ENCODE results near the gene MAT2A. TPM values are rescaled to one million over a fixed set of nuclear protein-coding genes. Genes with fewer than 3 reads are reported as not detected.
A peak's percentile ranks its signal among the peaks of the same experiment; 100 is the strongest.

Gene MAT2A
- 100 to 1,000 TPM in 11 of 12 donors, not detected in 1; 145 to 284 (median 207) TPM for polyA plus RNA-seq (ENCODE audit: insufficient read length in 12 of 12)
- long read RNA-seq, donor 1, transcript MAT2A-201 (9 exons, 2,819 nt) = major isoform, 20 of 224 reads
- long read RNA-seq, donor 1, partial matches to known transcripts = 203 of 224 reads
- long read RNA-seq, donor 1, other reads (novel, unspliced or antisense) = 0 of 224 reads
- long read RNA-seq, donor 2, transcript MAT2A-201 (9 exons, 2,819 nt) = major isoform, 26 of 43 reads
- long read RNA-seq, donor 2, partial matches to known transcripts = 17 of 43 reads
- long read RNA-seq, donor 2, other reads (novel, unspliced or antisense) = 0 of 43 reads
- long read RNA-seq, donor 3, transcript MAT2A-201 (9 exons, 2,819 nt) = major isoform, 16 of 38 reads
- long read RNA-seq, donor 3, partial matches to known transcripts = 21 of 38 reads
- long read RNA-seq, donor 3, other reads (novel, unspliced or antisense) = 0 of 38 reads
- long read RNA-seq, donor 4, transcript MAT2A-201 (9 exons, 2,819 nt) = major isoform, 9 of 52 reads
- long read RNA-seq, donor 4, partial matches to known transcripts = 42 of 52 reads
- long read RNA-seq, donor 4, other reads (novel, unspliced or antisense) = 0 of 52 reads
- long read RNA-seq, donor 5, transcript MAT2A-201 (9 exons, 2,819 nt) = major isoform, 29 of 108 reads
- long read RNA-seq, donor 5, partial matches to known transcripts = 75 of 108 reads
- long read RNA-seq, donor 5, other reads (novel, unspliced or antisense) = 0 of 108 reads
- long read RNA-seq, donor 6, transcript MAT2A-201 (9 exons, 2,819 nt) = major isoform, 14 of 33 reads
- long read RNA-seq, donor 6, partial matches to known transcripts = 17 of 33 reads
- long read RNA-seq, donor 6, other reads (novel, unspliced or antisense) = 0 of 33 reads
- long read RNA-seq, donor 7, transcript MAT2A-201 (9 exons, 2,819 nt) = major isoform, 19 of 83 reads
- long read RNA-seq, donor 7, partial matches to known transcripts = 64 of 83 reads
- long read RNA-seq, donor 7, other reads (novel, unspliced or antisense) = 0 of 83 reads
- long read RNA-seq, donor 8, transcript MAT2A-201 (9 exons, 2,819 nt) = major isoform, 40 of 107 reads
- long read RNA-seq, donor 8, partial matches to known transcripts = 66 of 107 reads
- long read RNA-seq, donor 8, other reads (novel, unspliced or antisense) = 0 of 107 reads
- long read RNA-seq, donor 9, transcript MAT2A-201 (9 exons, 2,819 nt) = major isoform, 16 of 24 reads
- long read RNA-seq, donor 9, partial matches to known transcripts = 7 of 24 reads
- long read RNA-seq, donor 9, other reads (novel, unspliced or antisense) = 0 of 24 reads
- long read RNA-seq, donor 10, transcript MAT2A-201 (9 exons, 2,819 nt) = major isoform, 17 of 54 reads
- long read RNA-seq, donor 10, partial matches to known transcripts = 37 of 54 reads
- long read RNA-seq, donor 10, other reads (novel, unspliced or antisense) = 0 of 54 reads
- long read RNA-seq, donor 11, transcript MAT2A-201 (9 exons, 2,819 nt) = major isoform, 30 of 54 reads
- long read RNA-seq, donor 11, partial matches to known transcripts = 21 of 54 reads
- long read RNA-seq, donor 11, other reads (novel, unspliced or antisense) = 0 of 54 reads

DNA sequence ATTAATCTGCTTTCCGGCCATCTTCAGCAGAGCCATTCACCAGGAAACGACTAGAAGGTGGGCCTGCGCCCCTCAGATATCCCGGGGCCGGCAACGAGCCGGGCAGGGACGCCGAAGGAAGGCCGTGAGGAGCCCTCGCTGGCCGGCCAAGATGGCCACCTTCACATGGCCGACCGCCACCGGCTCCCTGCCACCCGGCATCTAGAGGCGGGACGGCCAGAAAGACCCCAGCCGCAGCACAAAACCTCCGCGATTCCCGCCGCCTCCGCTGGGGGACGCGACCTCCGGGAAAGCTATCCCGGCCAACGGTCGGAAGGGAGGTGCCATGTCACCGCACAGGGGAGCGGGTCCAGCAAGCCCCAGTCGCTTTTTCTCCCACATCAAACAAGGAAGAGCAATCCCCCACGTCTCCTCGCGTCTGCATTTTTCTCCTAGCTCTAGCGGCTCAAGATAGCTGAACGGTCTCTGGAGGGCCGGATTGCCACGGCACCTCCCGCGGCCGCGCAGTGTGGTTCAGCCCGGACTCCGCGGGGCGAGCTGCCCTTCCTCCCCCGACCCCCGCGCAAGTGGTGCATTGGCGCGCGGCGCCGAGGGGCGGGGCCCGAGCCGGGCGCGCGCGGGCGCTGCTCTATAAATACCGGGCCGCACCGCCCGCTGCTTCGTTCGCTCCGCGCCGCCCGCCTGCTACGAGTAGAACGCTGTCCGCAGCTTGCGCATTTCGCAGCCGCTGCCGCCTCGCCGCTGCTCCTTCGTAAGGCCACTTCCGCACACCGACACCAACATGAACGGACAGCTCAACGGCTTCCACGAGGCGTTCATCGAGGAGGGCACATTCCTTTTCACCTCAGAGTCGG, at the start of gene MAT2A:
TSS of gene MAT2A (plus strand) at position 662 of the 854 bp plus-strand sequence. CDS start at position 782, 120 bp downstream.
- DNase-seq = peak; percentile 97

DNA sequence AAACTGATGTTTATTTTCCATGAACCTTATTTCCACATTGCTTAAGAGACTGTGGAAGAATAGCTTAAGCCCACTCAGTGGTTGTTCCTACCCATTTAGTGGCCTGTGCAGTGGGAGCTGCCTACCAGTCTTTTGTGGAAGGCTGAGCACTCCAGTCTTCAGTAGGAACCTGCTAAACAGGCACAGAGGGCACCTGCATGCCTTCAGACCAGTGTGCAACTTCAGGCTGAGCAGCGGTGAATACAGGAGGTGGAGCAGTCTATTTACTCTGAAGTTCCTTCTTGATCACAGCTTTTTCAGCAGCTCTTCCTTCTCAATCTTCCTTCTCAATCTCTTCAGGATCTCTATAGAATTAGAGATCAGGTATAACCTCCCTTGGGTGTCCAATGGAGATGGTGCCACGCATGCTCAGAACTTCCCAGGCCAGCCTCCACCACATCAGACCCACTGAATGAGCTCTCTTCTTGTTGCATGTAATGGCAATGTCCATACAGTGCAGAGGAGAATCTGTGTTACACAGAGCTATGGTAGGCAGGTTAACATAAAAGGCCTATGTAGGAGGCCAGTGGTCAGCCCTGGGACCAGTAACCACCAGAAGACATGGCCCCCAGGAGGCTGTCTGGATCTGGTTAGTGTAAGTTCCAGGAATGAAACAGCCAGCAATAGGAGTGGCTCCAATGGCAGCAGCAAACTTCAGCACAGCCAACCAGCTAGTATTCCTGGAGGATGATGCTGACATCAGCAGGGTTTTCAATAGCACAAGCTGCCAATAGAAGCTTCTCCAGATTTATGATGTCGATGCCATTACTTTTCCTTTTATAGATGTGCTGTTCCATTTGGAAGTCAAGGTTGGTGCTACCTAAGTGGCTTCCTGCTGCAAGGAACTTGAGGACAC, 47.9 kb upstream of the MAT2A start:
- no peak for DNase-seq

DNA sequence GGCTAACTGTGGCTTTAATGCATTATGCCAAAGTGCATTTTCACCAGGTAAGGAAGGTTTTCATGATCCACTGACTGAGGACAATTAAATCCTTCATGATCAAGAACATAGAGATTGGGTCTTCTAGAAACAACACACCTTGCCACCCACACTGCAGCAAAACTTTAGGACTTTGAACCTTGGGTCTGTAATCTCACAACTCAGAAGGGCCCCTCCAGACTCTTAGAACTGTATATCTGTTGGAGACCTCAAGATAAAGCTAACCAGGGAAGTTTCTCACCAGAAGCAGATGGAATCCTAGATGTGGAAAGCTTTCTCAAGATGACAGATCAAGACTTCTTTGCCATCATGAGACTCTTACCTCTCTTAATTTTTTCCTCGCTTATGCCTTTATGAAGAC, 42.5 kb upstream of the MAT2A start:
- DNase-seq = no peak

DNA sequence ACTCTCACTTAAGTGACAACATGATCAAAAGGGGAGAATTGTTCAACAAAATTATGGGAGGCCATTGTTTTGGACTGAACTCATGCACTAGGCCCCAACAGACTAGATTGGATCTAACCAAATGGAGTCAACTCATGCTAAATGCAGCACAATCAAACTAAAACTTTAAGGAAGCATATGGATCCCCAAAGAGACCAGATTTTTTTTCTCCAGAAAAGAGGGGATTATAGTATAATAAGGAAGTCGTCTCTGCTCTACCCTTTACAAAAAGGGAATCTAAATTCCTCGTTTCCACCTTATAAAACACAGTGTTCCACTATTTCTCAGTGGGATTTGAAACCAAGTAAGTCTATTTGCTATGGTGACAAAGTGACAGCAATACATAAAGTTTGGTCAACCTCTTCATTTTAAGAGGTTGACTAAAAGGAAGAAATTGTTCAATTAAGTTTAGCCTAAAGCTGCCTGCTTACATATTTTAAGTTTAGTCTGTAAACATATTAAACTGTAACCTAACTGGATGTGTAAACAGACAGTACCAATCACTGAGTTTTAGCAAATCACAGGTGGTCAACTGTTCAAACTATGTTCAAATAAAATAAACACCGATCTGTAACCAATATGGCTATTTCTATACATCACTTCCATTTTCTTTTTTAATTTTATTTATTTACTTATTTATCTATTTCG, 40.9 kb upstream of the MAT2A start:
- DNase-seq = no peak

DNA sequence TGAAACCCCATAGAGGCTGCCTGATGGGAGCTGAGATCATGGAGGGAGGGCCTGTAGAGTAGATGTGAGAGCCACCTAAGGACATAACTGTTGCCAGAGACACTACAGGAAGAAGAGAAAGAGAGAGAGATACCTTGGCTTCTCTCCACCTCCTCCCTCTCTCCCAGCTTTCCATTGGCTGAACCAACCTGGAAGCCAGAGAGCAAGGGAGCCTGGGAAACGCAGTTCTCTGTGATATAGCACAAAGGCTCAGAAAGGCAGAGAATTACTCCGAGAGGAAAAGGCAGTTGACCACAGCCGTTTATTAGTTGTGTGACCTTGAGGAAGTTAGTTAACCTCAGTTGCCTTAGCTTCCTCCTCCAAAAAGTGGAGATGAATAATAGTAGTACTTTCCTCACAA, 37.7 kb upstream of the MAT2A start:
- no peak for DNase-seq

DNA sequence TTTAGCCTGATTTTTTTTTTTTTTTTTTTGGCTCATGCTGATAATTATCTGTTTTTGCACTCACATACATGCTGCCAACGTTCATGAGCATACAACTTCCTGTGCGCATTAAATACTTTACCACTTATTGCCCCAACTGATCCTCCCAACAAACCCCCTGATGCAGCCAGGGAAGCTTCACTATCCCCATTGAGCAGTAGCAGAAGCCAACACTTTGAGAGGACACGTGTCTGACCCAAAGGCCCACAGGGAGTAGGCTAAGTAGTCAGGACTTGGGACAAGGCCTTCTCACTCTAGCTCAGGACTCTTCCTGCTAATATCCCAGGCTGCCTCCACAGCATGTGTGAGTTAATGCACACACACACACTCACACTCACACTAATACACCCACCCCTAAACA, 36.2 kb upstream of the MAT2A start:
- no peak for DNase-seq

DNA sequence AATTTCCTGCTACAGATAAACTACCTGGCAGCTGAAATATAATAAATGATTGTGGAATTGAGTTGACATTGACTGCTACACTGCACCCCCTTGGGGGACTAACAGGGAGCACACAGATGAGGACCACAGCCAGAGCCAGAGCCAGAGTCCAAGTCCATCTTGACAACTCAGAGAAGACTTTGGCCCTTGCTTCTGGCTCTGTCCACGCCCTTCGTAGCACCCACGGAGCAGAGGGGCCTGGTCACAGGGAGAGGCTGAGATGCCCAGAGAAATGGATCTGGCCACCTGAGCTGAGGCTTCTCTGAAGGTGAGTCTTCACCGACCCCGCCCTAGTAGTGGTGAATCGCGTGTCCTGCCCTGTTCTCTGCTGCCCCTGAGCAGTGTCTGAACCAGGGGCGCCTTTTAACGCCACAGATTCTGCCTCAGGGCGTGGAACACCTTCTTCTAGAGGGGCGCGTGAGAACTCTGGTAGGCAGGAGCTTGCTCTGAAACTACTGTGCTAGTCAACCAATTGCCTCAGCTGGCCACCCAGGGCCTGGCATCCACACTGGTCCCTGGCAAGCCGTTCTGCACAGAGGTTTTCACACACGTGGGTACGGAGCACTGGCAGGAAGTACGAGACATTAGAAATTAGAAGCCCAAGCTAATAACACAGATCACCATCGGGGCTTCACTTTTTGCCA, 35.7 kb upstream of the MAT2A start:
- no peak for DNase-seq

DNA sequence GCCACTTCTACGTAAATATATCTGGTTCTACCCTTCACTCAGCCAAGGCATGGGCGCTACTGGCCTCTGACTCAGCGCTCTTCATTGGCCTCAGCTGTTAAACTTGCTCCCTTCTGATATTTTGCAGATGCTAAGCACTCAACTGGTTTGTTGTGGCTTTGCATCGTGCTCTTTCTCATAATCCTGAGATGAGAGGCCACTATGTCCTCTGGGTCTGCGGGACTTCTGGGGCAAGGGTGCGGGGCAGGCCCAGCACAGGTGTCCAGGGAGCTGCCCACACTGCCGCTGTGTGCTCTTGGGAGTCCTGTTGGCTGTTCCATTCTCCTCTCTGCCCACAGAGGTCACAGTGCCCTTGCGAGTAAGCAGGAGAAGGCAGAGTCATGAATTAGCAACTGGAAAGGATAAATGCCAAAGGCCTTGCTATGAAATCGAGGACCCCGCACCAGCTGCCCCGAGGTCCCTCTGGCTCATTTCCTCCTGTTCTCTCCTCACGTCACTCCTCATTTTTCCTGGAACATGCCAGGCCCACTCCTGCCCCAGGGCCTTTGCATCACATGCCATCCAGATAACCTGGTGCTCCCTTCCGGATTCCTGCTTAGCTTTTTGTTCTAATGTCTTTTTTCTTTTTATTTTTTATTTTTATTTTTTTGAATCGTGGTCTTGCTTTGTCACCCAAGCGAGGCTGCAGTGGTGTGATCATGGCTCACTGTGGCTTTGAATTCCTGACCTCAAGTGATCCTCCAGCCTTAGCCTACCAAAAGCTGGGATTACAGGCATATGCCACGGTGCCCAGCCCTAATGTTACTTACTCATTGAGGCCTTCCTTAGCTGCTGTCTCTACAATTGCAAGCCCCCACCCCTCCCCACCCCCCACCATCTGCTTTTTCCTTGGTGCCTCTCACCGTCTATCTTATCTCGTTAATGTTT, 34.9 kb upstream of the MAT2A start:
- no peak for DNase-seq

DNA sequence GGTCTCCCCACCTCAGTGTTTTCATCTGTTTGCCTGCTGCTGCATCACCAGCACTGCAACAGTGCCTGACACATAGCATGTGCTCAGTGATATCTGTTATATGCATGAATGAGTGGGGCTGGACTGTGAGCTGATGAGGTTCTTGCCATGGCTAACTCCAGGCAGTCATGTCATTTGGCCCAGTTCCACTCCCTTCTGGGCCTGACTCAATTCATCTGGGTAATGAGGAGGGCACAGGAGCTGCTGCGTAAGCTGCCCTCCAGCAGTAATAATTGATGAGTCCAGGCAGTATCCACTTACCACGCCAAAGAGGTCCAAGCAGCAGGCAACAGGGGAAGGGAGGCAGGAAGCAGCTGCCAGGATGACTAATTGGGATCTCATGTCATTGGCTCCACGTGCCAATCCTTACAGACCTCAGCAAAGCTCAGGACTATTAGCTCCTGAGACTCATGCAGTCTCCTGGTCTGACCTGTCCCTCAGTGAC, 34.1 kb upstream of the MAT2A start:
- no peak for DNase-seq

DNA sequence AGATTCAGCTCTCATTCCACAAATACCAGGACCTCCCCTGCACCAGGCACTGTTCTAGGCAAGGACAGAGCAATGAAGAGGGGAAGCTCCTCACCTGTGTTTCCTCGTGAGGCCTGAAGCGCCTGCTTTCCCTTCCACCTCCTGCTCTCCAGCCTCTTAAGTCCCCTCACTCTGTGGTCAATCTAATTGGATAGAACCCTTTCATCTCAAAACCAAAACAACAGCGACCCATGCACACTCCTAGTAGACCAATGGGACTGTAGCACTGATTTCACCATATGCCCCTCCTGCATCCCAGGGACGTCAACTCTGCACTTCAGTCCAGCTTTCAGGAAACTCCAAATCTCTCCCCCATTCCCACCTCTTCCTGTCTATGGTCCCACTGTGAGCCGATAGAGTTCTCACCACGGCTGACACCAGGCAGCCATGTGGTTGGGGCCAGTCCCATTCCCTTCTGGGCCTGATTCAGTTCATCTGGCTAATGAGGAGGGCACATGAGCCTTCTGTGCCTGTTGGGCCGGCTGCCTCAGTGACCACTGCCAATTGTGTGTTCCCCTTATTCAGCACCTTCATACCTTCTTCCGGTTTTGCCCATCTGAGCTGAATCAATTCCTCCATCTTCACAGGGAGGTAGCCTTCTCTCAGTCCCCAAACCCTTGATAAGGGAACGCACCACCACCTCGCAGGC, 33.3 kb upstream of the MAT2A start:
- no peak for DNase-seq

DNA sequence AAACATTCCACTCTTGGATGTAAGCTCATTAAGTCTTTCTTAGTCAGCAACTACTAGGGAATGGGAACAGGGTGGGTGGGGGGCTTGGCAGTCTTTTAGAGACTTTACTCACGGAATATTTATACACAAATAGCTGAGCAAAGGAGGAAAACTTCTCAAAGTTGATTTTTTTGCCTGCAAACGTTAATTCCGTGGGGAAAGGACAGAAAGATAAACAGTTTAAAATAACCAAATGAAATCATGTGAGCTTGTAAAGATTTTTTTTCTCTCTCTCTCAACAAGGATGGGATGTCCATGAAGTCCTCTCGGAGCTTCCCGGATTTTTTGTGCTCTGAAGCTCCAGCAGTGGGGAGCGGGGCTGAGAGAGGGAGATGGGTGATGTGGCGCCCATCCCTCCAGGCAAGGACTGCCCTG, 32.2 kb upstream of the MAT2A start:
- no peak for DNase-seq

DNA sequence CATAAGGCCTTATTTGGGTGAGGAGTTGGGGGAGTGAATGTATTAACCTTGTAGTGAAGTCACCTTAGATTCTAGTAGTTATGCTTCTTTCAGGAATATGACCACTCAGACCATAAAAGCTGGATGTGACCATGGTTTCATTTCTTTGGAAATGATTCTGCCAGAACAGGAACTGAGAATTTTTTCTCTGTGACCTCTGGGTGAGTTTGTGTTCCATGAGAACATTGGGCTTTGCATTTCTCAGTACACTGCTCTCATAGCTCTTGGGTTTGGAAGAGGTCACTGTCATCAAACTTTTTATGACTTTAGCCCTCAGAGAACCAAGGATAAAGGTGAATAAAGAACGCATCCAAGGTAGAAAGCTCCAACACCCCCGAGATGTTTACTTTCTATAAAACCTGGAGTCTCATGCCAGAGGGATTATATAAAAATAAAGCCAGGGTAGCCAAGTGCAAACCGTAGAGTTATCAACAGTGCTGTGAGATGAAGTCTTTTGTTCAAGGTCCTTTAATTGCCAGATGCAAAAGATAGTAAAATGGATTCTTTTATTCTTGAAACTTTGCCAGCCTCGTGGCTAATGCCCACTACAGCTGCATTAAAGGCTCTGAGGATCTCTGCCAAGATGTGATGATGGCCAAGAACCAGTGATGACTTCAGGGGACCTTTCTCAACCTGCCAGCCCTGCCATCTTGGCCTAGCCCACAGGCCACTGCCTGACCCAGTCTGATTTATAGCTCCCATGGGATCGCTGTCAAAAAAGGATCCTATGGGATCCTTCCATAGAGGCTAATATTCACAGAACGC, 27.8 kb upstream of the MAT2A start:
- DNase-seq = no peak

DNA sequence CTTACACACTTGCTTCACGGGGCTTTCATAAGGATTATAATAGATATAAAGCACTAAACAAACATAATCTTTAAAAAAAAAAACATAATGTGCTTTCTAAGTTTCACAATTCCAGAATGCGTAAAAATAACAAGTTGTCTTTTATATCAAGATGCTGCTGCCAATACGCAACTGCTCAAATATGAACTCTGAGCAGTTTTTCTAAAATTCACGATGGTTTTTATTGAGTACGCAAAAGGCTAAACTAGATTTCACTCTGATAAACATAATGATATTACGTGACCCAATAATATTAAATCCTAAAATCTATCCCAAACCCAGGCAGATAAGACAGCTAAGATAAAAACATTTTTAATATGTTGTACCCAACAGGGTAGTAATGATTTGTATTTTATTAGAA, 24.6 kb upstream of the MAT2A start:
- DNase-seq = no peak

DNA sequence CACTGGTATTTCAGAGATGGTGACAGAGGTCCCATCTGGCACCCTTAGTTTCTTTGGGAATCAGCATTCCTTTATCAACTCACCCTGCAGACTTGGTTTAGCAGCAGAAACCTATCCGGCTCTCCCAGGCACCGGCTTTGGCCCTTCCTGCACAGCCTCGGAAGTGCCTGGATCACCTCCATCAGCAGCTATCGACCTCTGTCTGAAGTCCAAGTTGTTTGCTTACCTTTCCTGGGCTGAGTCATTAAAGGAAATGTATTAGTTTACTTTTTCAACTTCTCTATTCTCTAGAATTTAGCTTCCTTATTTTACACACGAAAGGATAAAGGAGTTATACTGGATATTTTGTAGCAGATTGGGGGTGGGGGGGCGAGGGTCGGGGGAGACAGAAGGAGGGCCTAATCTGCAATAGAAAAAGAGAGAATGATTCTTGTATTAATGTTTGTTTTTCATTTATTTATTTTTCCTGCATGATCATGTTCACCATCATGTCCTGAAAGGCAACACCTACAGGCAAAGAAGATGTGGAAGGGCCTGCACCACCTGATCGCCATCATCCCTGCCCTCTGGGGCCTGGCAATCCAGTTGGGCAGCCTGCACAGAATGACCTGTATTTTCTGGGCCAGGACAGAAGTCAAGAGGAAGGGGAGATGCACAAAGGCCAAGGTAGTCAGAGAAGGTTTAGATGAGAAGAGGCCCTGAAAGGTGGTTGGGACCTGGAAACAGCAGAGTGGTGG, 22.1 kb upstream of the MAT2A start:
- DNase-seq = no peak
